Right renal cortex interstitium (tissue), 3 donors: ENCODE results near the gene PLCB1. TPM values are rescaled to one million over a fixed set of nuclear protein-coding genes. Genes with fewer than 3 reads are reported as not detected.

Source experiments
- DNase-seq, 3 donors: peaks; one replicate each; pipeline ENCODE4 v3.0.0-alpha.2; 2013; ENCODE audit warnings: low read depth in 3 of 3, low spot score in 2 of 3
- polyA plus RNA-seq, 3 donors: library from polyadenylated mRNA; unstranded; fragments of 120-200 nt; gene quantifications; one replicate each; pipeline ENCODE4 v1.2.1, GENCODE V29; 2013; ENCODE audit not compliant: insufficient read length in 3 of 3

Gene PLCB1
- polyA plus RNA-seq, 3 donors = 42.8 to 54.2 (median 51.5) TPM

DNA sequence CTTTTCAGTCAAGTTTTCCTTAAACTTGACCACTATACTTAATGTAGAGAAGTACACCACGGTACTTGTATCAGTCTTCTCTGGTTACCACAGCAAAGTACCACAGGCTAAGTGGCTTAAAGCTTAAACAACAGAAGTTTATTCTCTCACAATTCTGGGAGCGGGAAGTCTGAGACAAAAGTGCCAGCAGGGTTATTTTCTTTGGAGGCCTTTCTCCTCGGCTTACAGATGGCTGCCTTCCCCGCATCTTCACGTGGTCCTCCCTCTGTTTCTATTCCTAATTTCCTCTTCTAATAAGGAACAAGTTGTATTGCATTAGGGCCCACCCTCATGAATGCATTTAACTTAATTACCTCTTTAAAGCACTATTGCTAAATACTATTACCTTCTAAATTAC lies 258.0 kb downstream of the PLCB1 start:
- DNase-seq = no peak

DNA sequence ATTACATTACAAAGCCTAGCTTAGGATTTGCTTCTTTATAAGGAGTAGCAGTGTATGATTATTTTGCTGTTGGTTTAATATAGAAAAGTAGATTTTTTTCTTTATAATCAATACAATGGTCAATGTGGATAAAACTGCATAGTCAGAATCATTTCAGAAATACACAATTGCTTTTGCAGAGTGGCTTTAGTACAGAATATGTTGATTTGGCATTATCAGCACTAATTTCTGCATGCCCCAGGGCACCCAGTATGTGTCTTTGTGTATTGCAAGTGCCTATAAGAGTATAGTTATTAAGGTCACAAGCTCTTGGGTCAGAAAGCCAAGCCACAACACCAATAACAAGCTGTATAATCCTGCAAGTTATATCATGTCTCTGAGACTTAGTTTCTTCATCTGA lies 258.4 kb downstream of the PLCB1 start:
- no peak for DNase-seq

DNA sequence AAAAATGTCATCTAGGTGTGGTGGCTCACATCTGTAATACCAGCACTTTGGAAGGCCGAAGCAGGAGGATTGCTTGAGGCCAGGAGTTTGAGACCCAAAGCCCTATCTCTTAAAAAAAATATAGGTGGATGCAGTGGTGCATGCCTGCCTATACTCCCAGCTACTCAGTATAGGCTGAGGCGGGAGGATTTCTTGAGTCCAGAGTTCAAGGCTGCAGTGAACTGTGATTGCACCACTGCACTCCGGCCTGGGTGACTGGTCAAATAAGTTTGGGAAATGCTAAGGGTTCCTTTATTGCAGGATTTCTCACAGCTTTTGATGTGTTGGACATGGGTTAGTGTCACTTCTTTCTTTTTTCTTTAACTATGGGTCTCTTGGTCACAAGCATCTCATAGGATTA lies 261.3 kb downstream of the PLCB1 start:
- no peak for DNase-seq

DNA sequence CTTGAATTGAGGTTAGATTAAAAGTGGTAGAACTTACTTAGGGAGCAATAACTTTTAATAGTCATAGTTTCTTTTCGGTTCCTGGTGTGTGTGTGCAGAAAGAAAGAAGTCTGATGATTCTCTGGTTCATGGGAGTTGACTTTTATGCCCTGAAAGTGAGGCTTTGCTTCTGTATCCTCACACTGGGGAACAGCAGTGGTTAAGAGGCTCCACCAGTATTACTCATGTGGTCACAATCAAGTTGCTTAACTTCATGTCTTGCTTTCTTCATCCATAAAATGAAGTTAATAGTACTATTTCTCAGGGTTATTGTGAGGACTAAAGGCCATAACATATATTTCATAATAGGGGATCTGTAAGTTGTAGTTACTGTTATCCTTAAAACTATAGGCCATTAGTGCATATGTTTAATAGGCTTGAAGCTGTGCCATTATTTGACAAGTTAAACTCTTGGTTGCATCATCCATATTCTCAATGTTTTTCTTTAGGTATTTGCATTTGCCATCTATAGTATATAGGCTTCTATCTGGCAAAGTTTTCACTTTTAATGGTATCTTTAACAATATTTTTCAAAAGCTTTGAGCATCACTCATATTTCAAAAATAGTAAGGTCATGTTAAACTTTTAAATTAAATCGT lies 262.4 kb downstream of the PLCB1 start:
- no peak for DNase-seq

DNA sequence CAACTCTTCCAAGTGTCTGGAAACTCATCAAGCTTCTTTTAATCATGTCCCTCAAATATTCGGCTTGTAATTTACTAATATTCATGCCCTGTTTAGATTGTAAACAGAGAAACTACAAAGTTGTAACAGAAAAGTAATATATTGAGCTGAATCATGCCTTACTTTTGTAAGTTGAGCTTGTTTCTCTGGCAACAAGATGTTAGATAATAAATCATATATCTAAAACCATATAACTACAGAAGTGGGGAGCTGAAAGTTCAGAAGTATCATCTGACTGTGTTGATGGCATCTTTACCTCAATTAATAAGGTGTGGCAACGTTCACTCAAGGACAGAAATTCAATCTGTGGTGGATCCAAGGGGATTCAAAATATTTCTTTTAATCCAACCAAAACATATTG lies 263.9 kb downstream of the PLCB1 start:
- no peak for DNase-seq

DNA sequence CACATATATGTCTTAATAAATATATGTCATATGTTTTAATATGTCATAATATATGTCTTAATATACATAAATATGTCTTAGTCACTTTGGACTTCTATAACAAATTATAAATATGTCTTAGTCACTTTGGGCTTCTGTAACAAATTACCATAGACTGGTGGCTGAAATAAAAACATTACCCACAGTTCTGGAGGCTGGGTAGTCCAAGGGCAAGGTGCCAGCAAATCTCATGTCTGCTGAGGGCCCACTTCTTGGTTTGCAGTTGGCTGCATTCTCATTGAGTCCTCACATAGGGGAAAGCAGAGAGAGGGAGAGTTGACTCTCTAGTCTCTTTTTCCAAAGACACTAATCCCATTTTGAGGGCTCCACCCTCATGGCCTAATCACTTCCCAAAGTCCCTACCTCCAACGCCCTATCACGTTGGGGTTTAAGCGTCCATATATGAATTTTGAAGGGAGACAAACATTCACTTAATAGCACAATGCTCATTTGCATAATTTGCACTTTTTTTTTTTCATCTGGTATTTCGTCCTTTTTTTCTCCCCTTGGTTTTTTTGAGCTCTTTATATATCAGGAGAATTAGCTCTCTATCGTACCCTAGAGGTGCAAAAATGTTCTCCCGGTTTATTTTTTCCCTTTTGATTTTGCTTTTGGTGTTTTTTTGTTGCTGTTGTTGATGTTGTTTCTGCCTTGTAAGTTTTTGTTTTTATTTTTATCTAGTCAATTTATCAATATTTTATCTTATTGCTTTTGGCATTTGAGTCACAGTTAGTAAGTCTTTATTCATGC lies 266.4 kb downstream of the PLCB1 start:
- DNase-seq = no peak

DNA sequence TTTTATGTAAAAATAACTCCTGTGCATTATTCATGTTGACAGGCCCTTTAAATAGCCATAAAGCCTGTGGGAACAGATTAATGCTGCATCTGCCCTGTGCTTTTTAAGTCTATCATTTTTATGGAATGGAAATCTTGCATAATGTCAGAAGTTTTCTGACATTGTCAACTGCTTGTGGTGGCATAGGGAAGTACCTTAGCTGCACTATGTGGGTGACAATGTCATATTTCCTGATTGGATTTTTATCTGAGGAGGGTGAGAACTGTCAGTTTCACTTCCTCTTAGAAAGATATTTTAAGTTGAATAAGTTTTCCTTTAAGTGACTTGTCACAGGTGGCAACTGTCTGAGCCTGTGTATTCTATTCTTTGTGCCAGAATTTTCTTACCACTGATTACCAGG lies 267.9 kb downstream of the PLCB1 start:
- no peak for DNase-seq

- no peak for DNase-seq
Measured at GRCh38 chr20:8400486-8400885, 268.4 kb downstream of the PLCB1 start.

DNA sequence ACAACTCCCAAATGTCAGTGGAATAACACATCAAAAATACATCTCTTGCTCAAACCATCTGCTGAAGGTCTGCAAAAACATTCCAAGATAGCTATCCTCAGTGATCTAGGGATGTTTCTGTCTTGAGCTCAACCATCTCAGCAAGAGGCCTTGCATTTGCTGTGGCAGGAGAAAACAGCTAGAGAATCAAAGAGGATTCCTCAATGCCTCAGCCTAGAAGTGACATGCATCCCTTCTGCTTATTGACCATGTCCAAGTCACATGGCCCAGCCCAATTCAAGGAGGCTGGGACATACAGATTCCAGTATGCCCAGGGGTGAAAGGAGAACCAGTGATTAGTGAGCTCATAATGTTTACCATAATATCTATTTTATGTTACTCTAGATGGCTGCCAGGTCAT lies 269.5 kb downstream of the PLCB1 start:
- DNase-seq = no peak

GRCh38 chr20:8402798-8403197 lies 270.7 kb downstream of the PLCB1 start:
- no peak for DNase-seq

GRCh38 chr20:8404912-8405635 lies 273.0 kb downstream of the PLCB1 start:
- no peak for DNase-seq

DNA sequence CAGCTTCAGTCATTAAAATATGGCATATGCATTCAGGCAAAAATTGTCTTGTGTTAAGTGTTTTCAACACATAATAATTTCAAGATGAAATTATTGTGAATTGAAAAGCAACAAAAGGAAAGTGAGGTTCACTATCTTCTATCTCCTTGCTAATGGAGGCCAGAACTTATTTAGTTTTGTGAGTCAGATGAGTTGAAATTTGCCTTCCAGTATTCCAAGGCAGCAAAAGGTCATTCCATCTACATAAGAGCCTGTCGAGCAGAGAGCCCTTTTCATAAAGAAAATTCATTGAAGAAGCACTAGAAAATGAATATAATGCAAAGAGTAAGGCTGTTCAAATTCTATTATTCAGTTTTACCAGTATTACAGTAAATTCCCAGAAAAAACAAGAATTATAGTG lies 274.3 kb downstream of the PLCB1 start:
- no peak for DNase-seq

DNA sequence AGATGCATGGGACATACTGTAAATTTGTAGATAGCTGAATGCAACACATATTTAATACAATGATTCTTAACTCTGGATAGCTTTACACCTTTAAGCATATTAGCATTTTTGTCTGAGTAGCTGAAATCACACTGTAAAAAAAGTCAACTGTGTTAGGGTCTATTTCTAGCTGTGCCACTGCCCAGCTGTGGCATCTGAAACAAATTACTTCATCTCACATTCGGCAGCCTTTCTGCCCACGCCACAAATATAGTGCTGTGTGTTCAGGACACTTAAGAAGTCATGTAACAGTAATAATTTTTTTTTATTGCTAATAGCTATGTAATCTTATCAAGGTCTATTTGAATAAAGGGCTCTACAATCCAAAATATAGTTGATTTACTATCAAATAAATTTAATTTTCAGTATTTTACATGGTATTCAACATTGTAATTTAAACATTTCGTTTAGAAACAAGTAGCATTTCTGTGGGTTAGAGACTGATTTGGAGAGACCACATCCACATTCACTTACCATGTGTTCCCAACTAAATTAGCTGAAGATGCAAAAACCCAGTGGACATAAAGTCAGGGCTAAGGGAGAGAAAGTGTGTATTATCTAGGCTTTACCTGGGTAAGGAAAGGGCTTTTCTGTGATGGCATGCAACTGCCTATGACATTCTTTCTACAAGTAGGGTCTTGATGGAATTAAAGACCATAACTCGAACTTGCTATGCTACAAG lies 276.7 kb downstream of the PLCB1 start:
- DNase-seq = no peak

DNA sequence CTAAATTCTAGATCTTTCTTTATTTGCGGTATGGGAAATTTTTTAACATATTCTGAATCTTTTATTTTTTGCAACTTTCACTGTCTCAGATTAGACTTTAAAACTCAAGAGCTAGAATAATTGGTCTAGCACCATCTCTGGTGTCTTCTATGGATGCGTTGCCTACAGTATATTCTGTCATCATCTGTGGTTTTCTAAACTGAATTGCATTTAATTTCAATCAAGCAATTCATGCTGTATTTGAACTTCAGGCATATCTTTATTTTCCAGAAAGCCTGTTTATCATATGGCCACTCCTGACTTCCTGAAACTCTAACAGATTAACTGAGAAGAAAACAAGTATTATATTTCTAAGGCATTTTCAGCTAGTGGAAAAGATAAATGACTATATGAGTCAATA lies 281.6 kb downstream of the PLCB1 start:
- no peak for DNase-seq

- no peak for DNase-seq
Measured at GRCh38 chr20:8414586-8415274, 282.7 kb downstream of the PLCB1 start.

DNA sequence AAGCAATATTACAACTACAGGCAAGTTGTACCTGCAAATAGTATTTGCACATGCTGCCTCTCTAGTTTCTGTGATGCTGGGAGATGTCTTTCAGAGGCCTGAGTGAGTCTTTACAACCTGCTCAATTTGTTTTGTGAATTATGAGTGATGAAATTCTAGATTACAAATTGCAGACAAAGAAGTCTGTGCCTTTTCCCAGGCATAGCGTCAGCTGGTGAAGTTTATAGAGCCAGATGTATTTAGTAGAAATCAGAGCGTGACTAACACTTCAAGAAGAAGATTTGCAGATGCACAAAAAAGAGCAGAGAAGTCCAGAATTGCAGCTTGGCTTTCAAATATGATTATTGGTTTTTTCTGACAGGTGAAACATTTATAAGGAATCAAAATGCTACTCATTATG lies 289.9 kb downstream of the PLCB1 start:
- DNase-seq = no peak

DNA sequence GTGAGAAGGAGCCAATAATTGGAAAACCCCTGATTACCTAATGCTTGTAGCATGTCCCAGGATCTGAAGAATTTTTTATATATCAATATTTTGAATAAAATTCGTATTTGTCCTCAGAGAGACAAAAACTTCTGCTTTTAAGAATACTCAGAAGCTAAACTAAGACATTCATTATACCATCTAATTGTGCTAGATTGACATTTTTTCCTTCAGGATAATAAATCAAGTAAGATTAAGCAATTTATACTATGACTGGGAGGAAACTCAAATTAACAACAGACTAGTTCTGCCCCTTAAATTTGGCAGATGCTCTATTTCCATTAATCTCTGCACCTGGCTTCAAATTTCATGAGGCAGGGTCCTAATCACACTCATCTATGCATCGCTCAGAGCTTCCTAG lies 291.4 kb downstream of the PLCB1 start:
- DNase-seq = no peak

DNA sequence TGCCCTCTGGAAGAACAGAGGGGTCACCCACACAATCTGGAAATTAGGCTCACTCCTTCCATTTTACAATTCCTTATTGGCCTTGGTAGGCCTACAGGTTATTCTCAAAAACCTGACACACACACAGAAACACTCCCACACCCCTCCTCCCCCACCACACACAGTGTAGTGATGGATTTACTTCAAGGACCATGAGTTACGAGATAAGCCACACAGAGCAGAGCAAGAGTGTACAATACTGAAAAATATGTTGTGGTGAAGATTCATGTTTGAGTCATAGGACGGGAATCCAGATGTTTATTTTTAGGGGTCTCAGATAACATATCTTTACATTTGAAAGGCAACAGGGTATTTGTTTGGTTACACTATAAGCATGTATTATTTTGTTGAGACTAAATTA lies 291.9 kb downstream of the PLCB1 start:
- DNase-seq = no peak

DNA sequence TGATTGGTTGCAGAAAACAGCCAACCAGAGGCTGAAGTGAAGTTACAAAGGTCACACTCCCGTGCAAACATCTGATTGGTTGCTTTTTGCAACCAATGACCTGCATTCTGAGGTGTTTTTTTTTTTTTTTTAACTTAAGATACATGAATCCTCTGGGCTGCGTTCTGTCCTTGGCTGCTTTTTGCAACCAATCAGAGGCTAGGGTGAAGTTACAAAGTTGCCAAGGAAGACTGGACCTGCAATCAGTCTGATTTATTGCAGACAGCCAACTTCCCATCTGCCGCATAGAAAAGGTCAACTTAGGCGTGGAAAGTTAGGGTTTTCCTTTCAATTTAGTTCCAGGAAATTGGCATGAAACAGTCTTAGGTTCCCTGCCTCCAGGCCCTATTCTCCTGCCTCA lies 292.9 kb downstream of the PLCB1 start:
- DNase-seq = no peak

- DNase-seq = no peak
Measured at GRCh38 chr20:8425802-8426201, 293.7 kb downstream of the PLCB1 start.
